H4 (cell line): ENCODE results near the gene ARHGAP23. TPM values are rescaled to one million over a fixed set of nuclear protein-coding genes. Genes with fewer than 3 reads are reported as not detected.
A peak's percentile ranks its signal among the peaks of the same experiment; 100 is the strongest.
"Not testable (repeated sequence)": the region's sequence is repeated elsewhere in the genome, so short reads cannot be mapped to it uniquely, and the experiment has no call there.

Experiments
- DNase-seq: peaks from one replicate; pipeline ENCODE4 v3.0.0-alpha.2; 2015; ENCODE audit warnings: low spot score
- total RNA-seq: library from RNA; depleted of rRNA; stranded (reverse); fragments of >200 nt; shearing (Covaris generic); gene quantifications from 2 replicates; pipeline ENCODE4 v1.2.3, GENCODE V29; 2014

Gene ARHGAP23
- total RNA-seq, 1 experiment from 2014 or later: 11.7 TPM

- DNase-seq: not testable (repeated sequence)
Observed at GRCh38 chr17:38528141-38528540, 99.9 kb downstream of the ARHGAP23 start.

- DNase-seq: not testable (repeated sequence)
Observed at GRCh38 chr17:38530856-38531255, 102.6 kb downstream of the ARHGAP23 start.

DNA sequence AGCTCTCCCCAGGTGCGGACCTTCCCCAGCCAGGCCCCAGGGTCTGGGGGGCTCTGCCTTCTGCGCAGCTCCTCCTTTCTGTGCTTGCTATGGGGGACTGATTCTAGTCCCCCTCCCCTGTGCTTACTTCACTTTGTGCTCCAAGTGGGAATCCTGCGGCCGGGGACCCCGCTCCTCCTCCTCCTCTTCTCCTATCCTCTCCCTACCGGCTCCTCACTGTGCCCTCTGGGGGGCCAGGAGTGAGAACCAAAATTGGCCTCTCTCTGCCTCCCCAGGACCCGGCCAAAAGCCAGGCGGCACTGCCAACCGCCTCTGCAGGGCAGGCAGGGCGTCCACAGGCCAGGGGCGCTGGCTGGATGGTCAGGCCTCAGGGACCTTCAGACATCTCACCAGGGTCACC is 103.5 kb downstream of the ARHGAP23 start:
- DNase-seq: not testable (repeated sequence)

- no peak for DNase-seq
Observed at GRCh38 chr17:38532451-38532850, 104.2 kb downstream of the ARHGAP23 start.

DNA sequence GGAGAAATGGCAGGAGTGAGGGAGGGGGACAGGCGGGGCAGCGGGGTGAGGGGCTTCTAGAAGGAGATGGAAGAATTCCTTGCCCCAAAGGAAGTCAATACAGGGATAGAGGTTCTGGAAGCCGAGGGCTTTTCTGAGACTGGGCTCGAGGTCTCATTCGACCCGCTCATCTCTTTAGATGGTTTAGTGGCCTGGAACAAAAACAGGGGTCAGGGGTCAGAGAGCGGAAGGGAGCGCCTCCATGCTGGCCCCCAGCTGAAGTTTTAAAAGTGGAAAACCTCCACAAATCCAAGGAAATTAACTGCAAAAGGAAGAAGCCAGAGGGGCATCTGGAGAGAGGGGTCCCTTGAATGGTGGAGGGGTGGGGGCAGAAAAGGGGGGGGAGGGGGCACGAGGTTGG is 105.0 kb downstream of the ARHGAP23 start:
- no peak for DNase-seq

GRCh38 chr17:38533866-38534497 is 105.7 kb downstream of the ARHGAP23 start:
- no peak for DNase-seq

- no peak for DNase-seq
Observed at GRCh38 chr17:38534498-38534885, 106.2 kb downstream of the ARHGAP23 start.

DNA sequence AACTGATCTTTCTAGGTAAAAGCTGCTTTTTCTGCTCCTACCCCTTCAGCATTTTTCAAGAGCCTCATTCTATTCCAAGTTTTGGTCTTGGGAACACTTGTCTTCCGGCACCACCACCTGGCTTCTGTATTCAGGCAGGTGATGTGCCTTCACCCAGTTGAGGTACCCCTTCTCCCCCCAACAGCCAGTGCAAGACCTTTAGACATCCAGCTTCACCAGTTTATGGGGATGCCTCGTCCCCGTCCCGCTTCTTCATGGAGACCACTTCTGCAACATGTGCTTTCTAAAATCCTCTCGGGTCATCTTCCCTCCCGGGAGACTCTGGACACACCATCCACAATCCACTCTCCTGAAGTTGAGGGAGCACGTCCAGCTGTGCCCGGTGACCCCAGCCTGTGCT is 107.6 kb downstream of the ARHGAP23 start:
- DNase-seq: no peak

- no peak for DNase-seq
Observed at GRCh38 chr17:38536661-38537060, 108.4 kb downstream of the ARHGAP23 start.

DNA sequence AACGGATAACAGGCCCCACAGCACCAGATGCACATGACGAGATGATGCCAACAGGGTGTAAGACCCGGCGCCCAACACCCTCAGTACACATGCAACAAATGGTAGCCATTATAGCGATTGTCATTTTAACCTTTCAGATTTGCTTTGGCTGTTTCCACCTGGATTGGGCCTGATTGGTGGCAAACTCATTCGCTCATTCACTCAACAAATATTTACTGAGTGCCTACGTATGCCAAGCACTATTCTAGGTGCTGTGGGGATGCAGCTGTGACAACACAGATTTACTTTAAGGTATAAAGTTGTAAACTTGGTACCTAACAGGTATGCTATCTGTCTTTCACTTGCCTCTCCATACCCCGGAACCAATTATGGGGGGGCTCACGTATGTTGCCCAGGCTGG is 110.6 kb downstream of the ARHGAP23 start:
- DNase-seq: no peak

DNA sequence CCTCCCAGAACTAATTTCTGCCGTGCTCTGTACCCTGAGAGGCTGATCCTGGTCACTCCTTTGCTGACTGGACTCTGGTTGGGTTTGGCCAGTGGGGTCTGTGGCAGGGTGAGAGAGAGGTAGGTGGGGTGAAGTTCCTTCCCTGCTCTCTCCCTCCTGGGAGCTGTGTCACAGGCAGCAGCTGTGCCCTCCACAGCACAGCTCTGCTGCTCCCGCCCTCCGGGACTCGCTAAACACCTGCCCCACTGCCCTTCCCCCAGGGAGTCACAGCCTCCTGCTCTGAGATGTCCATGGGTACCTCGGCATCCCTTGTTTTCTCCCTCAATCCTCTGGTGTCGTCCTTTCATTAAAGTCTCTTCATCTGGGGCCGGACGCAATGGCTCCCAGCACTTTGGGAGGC is 111.1 kb downstream of the ARHGAP23 start:
- no peak for DNase-seq

- DNase-seq: no peak
Observed at GRCh38 chr17:38540514-38541045, 112.3 kb downstream of the ARHGAP23 start.

GRCh38 chr17:38541281-38541680 is 113.0 kb downstream of the ARHGAP23 start:
- DNase-seq: no peak

- no peak for DNase-seq
Observed at GRCh38 chr17:38542286-38542685, 114.0 kb downstream of the ARHGAP23 start.

DNA sequence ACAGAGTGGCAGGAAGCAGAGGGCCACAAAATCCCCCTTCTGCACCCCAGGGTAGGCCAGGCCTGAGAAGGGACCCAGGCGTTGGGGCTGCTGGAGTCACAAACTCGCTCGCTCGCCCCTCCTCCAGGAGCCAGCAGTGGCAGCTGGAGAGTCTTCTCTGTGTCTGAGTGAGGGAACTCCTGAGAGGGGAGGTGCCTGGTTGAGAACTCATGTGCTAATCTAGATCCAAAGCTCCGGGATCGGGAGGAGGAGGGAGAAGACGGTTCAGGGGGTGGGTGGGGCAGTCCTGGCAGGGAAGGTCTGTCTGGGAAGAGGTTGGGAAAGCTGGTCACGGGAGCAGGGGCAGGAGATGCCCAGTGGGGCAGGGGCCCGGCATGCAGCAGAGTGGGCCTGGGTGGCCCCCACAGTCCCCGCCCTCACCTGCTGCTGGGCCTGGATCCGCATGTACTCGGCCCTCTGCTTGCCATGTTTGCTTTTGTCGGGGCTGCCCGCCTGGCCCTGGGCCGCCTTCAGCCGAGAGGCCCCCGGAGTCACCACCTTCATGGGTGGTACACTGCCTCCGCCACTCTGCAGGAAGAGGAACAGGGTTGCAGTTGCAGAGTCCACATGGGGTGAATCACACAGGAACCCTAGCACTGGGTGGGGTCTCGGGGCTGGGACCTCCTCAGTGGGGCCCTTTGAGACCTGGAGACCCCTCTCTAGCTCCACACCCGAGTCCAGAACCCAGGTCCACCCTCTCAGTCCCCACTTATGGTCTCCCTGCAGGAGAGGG is 115.3 kb downstream of the ARHGAP23 start:
- DNase-seq: no peak

- no peak for DNase-seq
Observed at GRCh38 chr17:38544175-38544838, 116.0 kb downstream of the ARHGAP23 start.

DNA sequence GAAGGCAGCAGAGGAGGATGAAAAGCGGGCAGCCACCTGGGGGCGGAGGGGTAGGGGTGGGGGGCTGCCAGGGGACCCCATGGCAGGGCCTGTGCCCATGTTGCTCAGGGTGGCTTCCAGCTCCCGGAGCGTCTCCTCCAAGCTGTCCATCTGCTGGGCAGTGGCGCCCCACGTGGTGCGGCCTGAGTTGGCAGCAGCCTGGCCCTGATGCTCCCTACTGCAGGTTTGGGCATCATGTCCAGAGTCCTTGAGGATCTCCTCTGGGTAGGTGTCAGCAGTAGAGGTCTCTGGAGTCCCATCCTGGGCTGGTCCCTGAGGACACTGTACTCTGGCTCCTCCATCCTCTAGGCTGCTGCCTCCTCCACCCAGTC is 116.6 kb downstream of the ARHGAP23 start:
- DNase-seq: no peak

DNA sequence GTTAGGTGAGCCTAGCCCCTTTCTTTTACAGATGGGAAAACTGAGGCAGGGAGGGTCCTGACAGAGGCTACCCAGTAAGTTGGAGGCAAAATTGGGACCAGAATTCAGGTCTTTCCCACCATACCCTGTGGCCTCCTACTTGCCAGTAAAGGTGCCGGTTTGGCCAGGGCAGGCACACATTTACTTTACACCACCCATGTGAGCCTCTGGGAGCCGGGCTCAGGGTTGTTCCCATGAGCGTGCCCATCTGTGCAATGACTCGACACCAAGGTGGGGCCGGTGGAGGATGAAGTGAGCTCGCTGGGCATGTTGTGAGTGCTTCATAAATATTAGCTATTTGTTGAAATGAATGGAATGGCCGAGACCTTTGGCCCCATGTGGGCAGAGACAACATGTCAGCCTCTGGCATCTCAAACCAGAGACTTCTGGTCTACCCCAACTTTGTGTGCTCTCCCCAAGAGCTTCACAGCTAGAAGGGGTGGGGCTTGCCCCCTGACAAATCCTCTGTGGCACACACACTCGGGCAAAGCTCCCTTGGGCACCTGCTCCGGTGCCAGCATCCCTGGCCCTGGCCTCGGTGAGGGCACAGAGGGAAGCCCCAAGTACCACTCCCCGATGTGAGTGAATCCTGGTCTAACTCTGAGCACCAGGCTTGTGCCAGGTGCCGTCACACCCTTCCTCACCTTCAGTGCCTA is 117.4 kb downstream of the ARHGAP23 start:
- DNase-seq: no peak

DNA sequence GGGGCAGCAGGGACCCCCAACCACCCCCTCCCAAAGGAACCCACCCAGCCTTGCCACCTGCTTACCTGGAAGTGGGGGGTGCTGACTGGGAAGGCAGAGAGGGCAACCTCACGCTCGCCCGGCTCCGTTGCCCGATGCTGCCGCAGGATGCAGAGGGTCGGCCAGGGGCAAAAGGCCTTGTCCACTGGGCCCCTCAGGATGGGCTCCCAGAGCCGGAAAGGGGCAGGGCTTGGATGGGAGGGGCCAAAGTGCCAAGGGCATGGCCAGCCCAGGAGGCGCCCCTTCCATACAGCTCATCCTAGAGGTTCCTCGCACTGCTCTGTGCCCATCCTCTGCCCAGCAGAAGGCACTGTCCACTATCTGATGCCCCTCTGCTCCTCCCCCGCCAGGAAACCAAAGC is 118.1 kb downstream of the ARHGAP23 start:
- no peak for DNase-seq

DNA sequence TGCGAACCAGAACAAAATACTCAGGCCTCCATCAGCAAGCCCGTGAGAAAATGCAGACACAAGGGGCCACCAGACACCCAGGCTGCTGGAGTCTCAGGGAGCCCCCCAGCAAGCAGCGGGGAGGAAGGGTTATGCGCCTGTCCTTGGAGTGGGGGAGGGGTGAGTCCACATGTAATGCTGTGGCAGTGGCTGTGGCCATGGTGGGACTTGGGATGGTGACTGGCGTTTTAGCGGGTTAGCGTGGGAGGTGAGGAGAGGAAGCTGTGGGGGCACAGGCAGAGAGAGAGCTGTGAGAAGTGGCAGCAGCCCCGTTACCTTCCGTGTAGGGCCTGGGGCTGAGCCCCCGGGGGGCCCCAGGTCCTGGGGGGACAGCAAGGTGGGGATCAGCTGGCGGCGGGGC is 119.2 kb downstream of the ARHGAP23 start:
- DNase-seq: no peak

- no peak for DNase-seq
Observed at GRCh38 chr17:38549285-38549684, 121.0 kb downstream of the ARHGAP23 start.

DNA sequence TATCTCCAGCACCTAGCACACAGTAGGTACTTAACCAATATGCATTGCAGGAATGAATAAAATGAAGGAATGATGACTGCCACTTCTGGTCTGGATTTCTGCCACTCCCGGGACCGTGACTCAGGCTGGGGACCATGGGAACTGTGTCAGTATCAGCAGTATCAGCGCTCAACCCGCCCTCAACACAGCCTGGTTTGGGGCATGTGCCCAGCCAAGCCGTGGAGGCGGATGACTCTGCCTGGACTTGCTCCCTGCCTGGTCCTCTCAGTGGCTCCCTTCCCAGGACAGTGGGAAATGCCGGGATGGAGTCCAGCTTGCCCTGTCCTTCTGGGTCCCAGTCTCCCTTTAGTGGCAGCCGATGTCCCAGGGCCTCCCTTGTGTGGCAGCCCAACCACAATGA is 122.4 kb downstream of the ARHGAP23 start:
- DNase-seq: peak; percentile 77
